Tibial nerve (tissue), 4 donors: ENCODE results near the gene CHST5.

Experiments
- CTCF ChIP-seq, 5 experiments: fragments of 200-600 bp in 3 of 5; fragments of 450-650 bp in 2 of 5; sonication (generic) in 3 of 5; IDR thresholded peaks; one replicate each; pipeline ENCODE4 v1.5.1; 2016 to 2019; ENCODE audit warnings: antibody characterized with exemption in 5 of 5, mild to moderate bottlenecking in 3 of 5, moderate library complexity in 2 of 5
- EP300 ChIP-seq, 2 donors: sonication (generic); formaldehyde crosslinking; IDR thresholded peaks; one replicate each; pipeline ENCODE4 v1.6.1; 2017; ENCODE audit warnings: antibody characterized with exemption in 2 of 2, mild to moderate bottlenecking in 1 of 2
- POLR2A ChIP-seq, 2 donors: fragments of 450-650 bp; IDR thresholded peaks; one replicate each; pipeline ENCODE4 v1.6.1; 2017; ENCODE audit warnings: antibody characterized with exemption in 2 of 2, mild to moderate bottlenecking in 2 of 2, moderate library complexity in 2 of 2

- TF ChIP-seq CTCF (IDR thresholded peaks at IDR 0.05) (no peak), POLR2A (IDR thresholded peaks at IDR 0.05) (no peak), EP300 (IDR thresholded peaks at IDR 0.05) (no peak)
These were observed 32.8 kb downstream of the CHST5 start for GRCh38 chr16:75502916-75503605.
